ENCODE data around the gene TRPV2. TPM values are rescaled to one million over a fixed set of nuclear protein-coding genes. Genes with fewer than 3 reads are reported as not detected.

The TRPV2 gene, protein sequence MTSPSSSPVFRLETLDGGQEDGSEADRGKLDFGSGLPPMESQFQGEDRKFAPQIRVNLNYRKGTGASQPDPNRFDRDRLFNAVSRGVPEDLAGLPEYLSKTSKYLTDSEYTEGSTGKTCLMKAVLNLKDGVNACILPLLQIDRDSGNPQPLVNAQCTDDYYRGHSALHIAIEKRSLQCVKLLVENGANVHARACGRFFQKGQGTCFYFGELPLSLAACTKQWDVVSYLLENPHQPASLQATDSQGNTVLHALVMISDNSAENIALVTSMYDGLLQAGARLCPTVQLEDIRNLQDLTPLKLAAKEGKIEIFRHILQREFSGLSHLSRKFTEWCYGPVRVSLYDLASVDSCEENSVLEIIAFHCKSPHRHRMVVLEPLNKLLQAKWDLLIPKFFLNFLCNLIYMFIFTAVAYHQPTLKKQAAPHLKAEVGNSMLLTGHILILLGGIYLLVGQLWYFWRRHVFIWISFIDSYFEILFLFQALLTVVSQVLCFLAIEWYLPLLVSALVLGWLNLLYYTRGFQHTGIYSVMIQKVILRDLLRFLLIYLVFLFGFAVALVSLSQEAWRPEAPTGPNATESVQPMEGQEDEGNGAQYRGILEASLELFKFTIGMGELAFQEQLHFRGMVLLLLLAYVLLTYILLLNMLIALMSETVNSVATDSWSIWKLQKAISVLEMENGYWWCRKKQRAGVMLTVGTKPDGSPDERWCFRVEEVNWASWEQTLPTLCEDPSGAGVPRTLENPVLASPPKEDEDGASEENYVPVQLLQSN
- 86.5 TPM for total RNA-seq
- long read RNA-seq, transcript TRPV2-201 (15 exons, 2,808 nt) = major isoform, 87 of 212 reads
- long read RNA-seq, partial matches to known transcripts = 28 of 212 reads
- long read RNA-seq, other reads (novel, unspliced or antisense) = 97 of 212 reads

- intact Hi-C loops (cut with DNase I) = no loop called here
Measured at GRCh38 chr17:16415031-16415924, at the start of gene TRPV2. TRPV2 (plus strand) TSS chr17:16415571; CDS start chr17:16417669, 2,098 bp downstream.

DNA sequence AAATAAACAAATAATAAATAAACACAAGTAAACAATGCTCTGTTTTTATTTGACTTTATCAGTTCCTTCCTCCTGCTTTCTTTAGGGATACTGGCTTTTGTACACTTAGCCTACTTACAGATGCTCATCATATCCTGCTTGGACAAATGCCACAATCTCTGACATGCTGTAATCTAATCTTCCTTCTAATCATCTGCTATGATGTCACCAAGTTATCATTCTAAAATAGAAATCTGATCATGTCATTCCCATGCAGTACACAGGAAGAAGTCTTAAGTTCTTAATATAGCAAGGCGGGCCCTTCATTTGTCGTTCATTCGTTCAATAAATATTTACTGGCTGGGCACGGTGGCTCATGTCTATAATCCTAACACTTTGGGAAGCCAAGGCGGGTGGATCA lies 43.6 kb upstream of the TRPV2 start:
- Histone ChIP-seq H3K27me3 (no peaks in the 10 kb centered on the region), H3K4me3 (no peak overlapping the region), H3K9me3 (no peaks in the 10 kb centered on the region), H3K36me3 (no peaks in the 10 kb centered on the region), H3K27ac (no peak overlapping the region), H3K4me1 (peaks cover 14% of the 10 kb centered on the region)
- no peak for TF ChIP-seq CTCF (IDR thresholded peaks at IDR 0.05)
- DNase-seq = no peak
- peak; percentile 20 for ATAC-seq
- intact Hi-C loops (cut with DNase I) = no loop called here

More at GRCh38 chr17:16415031-16415924, at the start of gene TRPV2:
- no peaks in the 10 kb centered on the region for H3K9me3 ChIP-seq
- H3K4me1 ChIP-seq = peaks cover 41% of the 10 kb centered on the region
- peak within 1 kb of the TSS; percentile 71 for H3K4me3 ChIP-seq
- H3K36me3 ChIP-seq = peaks cover 20% of the 10 kb centered on the region
- ATAC-seq (peak; percentile 46), DNase-seq (peak; percentile 75)
- H3K27ac ChIP-seq = peak within 1 kb of the TSS; percentile 92
- TF ChIP-seq CTCF (IDR thresholded peaks at IDR 0.05) = peak; percentile 41
- no peaks in the 10 kb centered on the region for H3K27me3 ChIP-seq

GRCh38 chr17:16374146-16374938 lies 41.0 kb upstream of the TRPV2 start:
- TF ChIP-seq CTCF (IDR thresholded peaks at IDR 0.05) = no peak
- H3K9me3 ChIP-seq = no peaks in the 10 kb centered on the region
- intact Hi-C loops (cut with DNase I) = no loop called here
- no peaks in the 10 kb centered on the region for H3K36me3 ChIP-seq
- peak; percentile 79 for ATAC-seq
- H3K27ac ChIP-seq = peak overlapping the region; percentile 70
- no peak for DNase-seq
- H3K27me3 ChIP-seq = no peaks in the 10 kb centered on the region
- peaks cover 18% of the 10 kb centered on the region for H3K4me1 ChIP-seq
- H3K4me3 ChIP-seq = no peak overlapping the region

- intact Hi-C loops (cut with DNase I) = no loop called here
- no peaks in the 10 kb centered on the region for H3K9me3 ChIP-seq
- no peak for TF ChIP-seq CTCF (IDR thresholded peaks at IDR 0.05)
- no peak for ATAC-seq
- H3K27me3 ChIP-seq = no peaks in the 10 kb centered on the region
- H3K27ac ChIP-seq = peak overlapping the region; percentile 45
- peaks cover 9% of the 10 kb centered on the region for H3K36me3 ChIP-seq
- DNase-seq = no peak
- no peak overlapping the region for H3K4me3 ChIP-seq
- peaks cover 30% of the 10 kb centered on the region for H3K4me1 ChIP-seq
Measured at GRCh38 chr17:16377941-16378341, 37.4 kb upstream of the TRPV2 start.

Data from upper lobe of right lung (tissue), 1 donor.